ENCODE data around the gene COX7A2. TPM values are rescaled to one million over a fixed set of nuclear protein-coding genes. Genes with fewer than 3 reads are reported as not detected.

The COX7A2 gene
- total RNA-seq, 1 experiment from 2014 or later, result 707 TPM

DNA sequence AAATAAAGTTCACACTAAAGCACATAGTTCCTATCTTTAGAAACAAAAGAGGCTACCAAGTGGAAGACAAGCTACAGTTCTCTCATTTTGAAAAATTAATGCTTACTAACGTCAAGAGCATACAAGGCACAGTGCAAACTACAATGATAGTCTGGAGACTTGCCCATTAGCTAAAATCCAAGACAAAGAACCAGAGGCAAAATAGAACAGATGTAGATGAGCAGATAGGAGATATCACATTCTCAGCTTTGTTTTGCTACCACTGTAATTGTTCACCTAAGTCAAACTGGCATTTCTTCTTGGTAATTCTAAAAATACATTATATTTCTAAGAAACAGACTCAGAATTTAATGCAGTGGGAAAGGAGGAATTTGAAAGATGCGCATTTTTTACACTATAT, 35.8 kb upstream of the COX7A2 start:
- POLR2A ChIA-PET, result no interaction called here
- H3K27ac ChIP-seq (ENCODE audit: low read length), result no peak overlapping the region
- CTCF ChIA-PET, result interaction anchor here (1.2 kb wide), 1 partner anchor 13 kb away, joined by 4 read pairs; no protein-coding TSS in a partner anchor
- peaks cover 26% of the 10 kb centered on the region for H3K4me1 ChIP-seq (ENCODE audit: control insufficient read depth, insufficient read depth, low read length)
- H3K27me3 ChIP-seq (ENCODE audit: control insufficient read depth, insufficient read depth, low read length), result no peaks in the 10 kb centered on the region
- TF ChIP-seq, protein P1, sequence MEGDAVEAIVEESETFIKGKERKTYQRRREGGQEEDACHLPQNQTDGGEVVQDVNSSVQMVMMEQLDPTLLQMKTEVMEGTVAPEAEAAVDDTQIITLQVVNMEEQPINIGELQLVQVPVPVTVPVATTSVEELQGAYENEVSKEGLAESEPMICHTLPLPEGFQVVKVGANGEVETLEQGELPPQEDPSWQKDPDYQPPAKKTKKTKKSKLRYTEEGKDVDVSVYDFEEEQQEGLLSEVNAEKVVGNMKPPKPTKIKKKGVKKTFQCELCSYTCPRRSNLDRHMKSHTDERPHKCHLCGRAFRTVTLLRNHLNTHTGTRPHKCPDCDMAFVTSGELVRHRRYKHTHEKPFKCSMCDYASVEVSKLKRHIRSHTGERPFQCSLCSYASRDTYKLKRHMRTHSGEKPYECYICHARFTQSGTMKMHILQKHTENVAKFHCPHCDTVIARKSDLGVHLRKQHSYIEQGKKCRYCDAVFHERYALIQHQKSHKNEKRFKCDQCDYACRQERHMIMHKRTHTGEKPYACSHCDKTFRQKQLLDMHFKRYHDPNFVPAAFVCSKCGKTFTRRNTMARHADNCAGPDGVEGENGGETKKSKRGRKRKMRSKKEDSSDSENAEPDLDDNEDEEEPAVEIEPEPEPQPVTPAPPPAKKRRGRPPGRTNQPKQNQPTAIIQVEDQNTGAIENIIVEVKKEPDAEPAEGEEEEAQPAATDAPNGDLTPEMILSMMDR (IDR thresholded peaks at IDR 0.05), result no peak
- TF ChIP-seq, protein P2, sequence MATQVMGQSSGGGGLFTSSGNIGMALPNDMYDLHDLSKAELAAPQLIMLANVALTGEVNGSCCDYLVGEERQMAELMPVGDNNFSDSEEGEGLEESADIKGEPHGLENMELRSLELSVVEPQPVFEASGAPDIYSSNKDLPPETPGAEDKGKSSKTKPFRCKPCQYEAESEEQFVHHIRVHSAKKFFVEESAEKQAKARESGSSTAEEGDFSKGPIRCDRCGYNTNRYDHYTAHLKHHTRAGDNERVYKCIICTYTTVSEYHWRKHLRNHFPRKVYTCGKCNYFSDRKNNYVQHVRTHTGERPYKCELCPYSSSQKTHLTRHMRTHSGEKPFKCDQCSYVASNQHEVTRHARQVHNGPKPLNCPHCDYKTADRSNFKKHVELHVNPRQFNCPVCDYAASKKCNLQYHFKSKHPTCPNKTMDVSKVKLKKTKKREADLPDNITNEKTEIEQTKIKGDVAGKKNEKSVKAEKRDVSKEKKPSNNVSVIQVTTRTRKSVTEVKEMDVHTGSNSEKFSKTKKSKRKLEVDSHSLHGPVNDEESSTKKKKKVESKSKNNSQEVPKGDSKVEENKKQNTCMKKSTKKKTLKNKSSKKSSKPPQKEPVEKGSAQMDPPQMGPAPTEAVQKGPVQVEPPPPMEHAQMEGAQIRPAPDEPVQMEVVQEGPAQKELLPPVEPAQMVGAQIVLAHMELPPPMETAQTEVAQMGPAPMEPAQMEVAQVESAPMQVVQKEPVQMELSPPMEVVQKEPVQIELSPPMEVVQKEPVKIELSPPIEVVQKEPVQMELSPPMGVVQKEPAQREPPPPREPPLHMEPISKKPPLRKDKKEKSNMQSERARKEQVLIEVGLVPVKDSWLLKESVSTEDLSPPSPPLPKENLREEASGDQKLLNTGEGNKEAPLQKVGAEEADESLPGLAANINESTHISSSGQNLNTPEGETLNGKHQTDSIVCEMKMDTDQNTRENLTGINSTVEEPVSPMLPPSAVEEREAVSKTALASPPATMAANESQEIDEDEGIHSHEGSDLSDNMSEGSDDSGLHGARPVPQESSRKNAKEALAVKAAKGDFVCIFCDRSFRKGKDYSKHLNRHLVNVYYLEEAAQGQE (IDR thresholded peaks at IDR 0.05; ENCODE audit: insufficient read depth in 1 of 2, low read depth in 2 of 2, low read length in 1 of 2), result no peak
- TF ChIP-seq POLR2AphosphoS5 (IDR thresholded peaks at IDR 0.05; ENCODE audit: low read depth, low read length), result no peak
- TF ChIP-seq TCF7L2 (IDR thresholded peaks at IDR 0.05; ENCODE audit: low read depth, low read length), result no peak
- no peak for TF ChIP-seq SIN3A (IDR thresholded peaks at IDR 0.05; ENCODE audit: borderline replicate concordance, insufficient read depth, low read depth, low read length)
- no peaks in the 10 kb centered on the region; the same call in none of the 2 replicates for H3K36me3 ChIP-seq (ENCODE audit: control insufficient read depth, insufficient read depth, low read length)
- DNase-seq (ENCODE audit: low read depth, low spot score) (no peak), ATAC-seq (no peak)
- H3K9me3 ChIP-seq (ENCODE audit: control insufficient read depth, insufficient read depth, low read depth, low read length), result no peaks in the 10 kb centered on the region
- no TSS peak for BruUV-seq (replicated peaks)
- intact Hi-C loops (cut with micrococcal nuclease; ENCODE audit: unreplicated experiment), result no loop called here
- in situ Hi-C loops (cut with HindIII; ENCODE audit: low pct_unique_long_range_greater_than_20kb, low sequenced_read_pairs), result no loop called here
- H3K4me3 ChIP-seq (ENCODE audit: low read depth in 2 of 2, low read length in 2 of 2), result no peak overlapping the region

DNA sequence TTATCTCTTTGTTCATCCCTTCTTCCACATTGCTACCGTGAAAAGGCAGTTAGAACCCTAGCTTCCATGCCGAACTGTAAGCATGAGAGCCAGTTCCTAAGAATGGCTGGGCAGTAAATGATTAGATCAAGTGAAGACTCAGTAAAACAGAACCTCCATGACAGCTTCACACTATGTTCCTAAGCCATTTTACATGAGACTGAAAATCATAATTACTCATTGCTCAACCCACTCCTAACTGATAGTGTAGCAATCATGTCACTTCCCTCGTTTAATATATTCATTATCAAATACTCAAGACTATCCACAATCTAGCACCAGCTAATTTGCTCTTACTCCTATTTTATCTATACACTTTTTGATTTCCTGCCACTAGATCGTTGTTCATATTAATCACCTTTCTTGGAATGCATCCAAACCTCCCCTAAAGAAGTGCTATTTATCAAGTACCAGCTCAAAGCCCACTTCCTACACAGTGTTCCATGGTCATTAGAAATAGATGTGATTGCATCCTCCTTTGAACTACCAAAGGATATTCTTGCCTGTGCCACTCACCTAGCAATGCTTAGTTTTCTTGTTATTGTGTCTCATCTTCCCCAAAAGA, 35.0 kb upstream of the COX7A2 start:
- intact Hi-C loops (cut with micrococcal nuclease; ENCODE audit: unreplicated experiment), result no loop called here
- no peak for ATAC-seq
- Histone ChIP-seq H3K27ac (ENCODE audit: low read length) (no peak overlapping the region), H3K27me3 (ENCODE audit: control insufficient read depth, insufficient read depth, low read length) (no peaks in the 10 kb centered on the region), H3K4me1 (ENCODE audit: control insufficient read depth, insufficient read depth, low read length) (peaks cover 26% of the 10 kb centered on the region), H3K9me3 (ENCODE audit: control insufficient read depth, insufficient read depth, low read depth, low read length) (no peaks in the 10 kb centered on the region), H3K4me3 (ENCODE audit: low read depth in 2 of 2, low read length in 2 of 2) (no peak overlapping the region), H3K36me3 (ENCODE audit: control insufficient read depth, insufficient read depth, low read length) (no peaks in the 10 kb centered on the region; the same call in 1 of the 2 replicates)
- no peak for DNase-seq (ENCODE audit: low read depth, low spot score)
- TF ChIP-seq, protein P2 (IDR thresholded peaks at IDR 0.05; ENCODE audit: insufficient read depth in 1 of 2, low read depth in 2 of 2, low read length in 1 of 2), result no peak
- TF ChIP-seq SIN3A (IDR thresholded peaks at IDR 0.05; ENCODE audit: borderline replicate concordance, insufficient read depth, low read depth, low read length) (no peak), POLR2AphosphoS5 (IDR thresholded peaks at IDR 0.05; ENCODE audit: low read depth, low read length) (no peak), TCF7L2 (IDR thresholded peaks at IDR 0.05; ENCODE audit: low read depth, low read length) (no peak)
- TF ChIP-seq, protein P1 (IDR thresholded peaks at IDR 0.05), result no peak
- ChIA-PET POLR2A (no interaction called here), CTCF (interaction anchor here (1.2 kb wide), 1 partner anchor 12 kb away, joined by 4 read pairs; no protein-coding TSS in a partner anchor)
- BruUV-seq (replicated peaks), result no TSS peak
- in situ Hi-C loops (cut with HindIII; ENCODE audit: low pct_unique_long_range_greater_than_20kb, low sequenced_read_pairs), result no loop called here
